Prostate gland (tissue), 2 donors: ENCODE results near the gene ZNF784. TPM values are rescaled to one million over a fixed set of nuclear protein-coding genes. Genes with fewer than 3 reads are reported as not detected.

ENCODE experiments used
- DNase-seq: peaks from one replicate; pipeline ENCODE4 v3.0.0-alpha.2; 2019; ENCODE audit warnings: low spot score
- H3K27ac ChIP-seq, 2 donors: fragments of 200-600 bp; sonication (generic); 2 replicates each; pipeline ENCODE4 v1.5.1; 2017 to 2019
- H3K27me3 ChIP-seq: fragments of 200-600 bp; sonication (generic); replicated peaks from 2 replicates; pipeline ENCODE4 v1.5.1; 2019; ENCODE audit not compliant: insufficient read depth
- H3K36me3 ChIP-seq, 2 donors: fragments of 200-600 bp; sonication (generic); 1 replicate in 1 of 2; 2 replicates in 1 of 2; pipeline versions ENCODE4 v1.5.1 to v1.8.1; 2017 to 2019
- H3K4me1 ChIP-seq: fragments of 200-600 bp; sonication (generic); replicated peaks from 2 replicates; pipeline ENCODE4 v1.5.1; 2019
- H3K4me3 ChIP-seq, 2 donors: fragments of 200-600 bp; sonication (generic); 2 replicates each; pipeline ENCODE4 v1.5.1; 2017 to 2019
- H3K9me3 ChIP-seq: fragments of 200-600 bp; sonication (generic); 2 replicates; pipeline ENCODE4 v1.5.1; 2017
- CTCF ChIP-seq, 4 experiments: fragments of 200-600 bp in 2 of 4; fragments of 450-650 bp in 2 of 4; sonication (generic) in 2 of 4; IDR thresholded peaks; 1 replicate in 3 of 4; 2 replicates in 1 of 4; pipeline ENCODE4 v1.5.1; 2016 to 2019; ENCODE audit warnings: antibody characterized with exemption in 4 of 4, mild to moderate bottlenecking in 2 of 4, moderate library complexity in 2 of 4
- POLR2A ChIP-seq: fragments of 450-650 bp; IDR thresholded peaks from one replicate; pipeline ENCODE4 v1.6.1; 2016; ENCODE audit warnings: antibody characterized with exemption, mild to moderate bottlenecking
- POLR2AphosphoS5 ChIP-seq: sonication (generic); formaldehyde crosslinking; IDR thresholded peaks from one replicate; pipeline ENCODE4 v1.6.1; 2017; ENCODE audit warnings: antibody characterized with exemption
- WGBS: methylation state at CpG from one replicate; pipeline ENCODE4 v1.1.5; 2018; 5-methylcytosine and 5-hydroxymethylcytosine counted together
- intact Hi-C: fragments of 100-400 bp; cut with DNase I; formaldehyde crosslinking; loops from one replicate; pipeline ENCODE4 v1.14.2; 2022
- total RNA-seq, 2 donors: library from RNA; depleted of rRNA; stranded (reverse); fragments of >200 nt; gene quantifications; one replicate each; pipeline ENCODE4 v1.1.0, GENCODE V29; 2016

ZNF784 gene
- total RNA-seq, 2 donors from 2014 or later, result 8.9 to 17.2 TPM

GRCh38 chr19:55646889-55647731, 22.7 kb upstream of the ZNF784 start:
- TF ChIP-seq POLR2AphosphoS5 (no peak), POLR2A (no peak), CTCF (IDR thresholded peaks at IDR 0.05) (no peak)
- intact Hi-C loops, result no loop called here
- H3K9me3 ChIP-seq, result no peaks in the 10 kb centered on the region
- peaks cover 29% of the 10 kb centered on the region for H3K4me1 ChIP-seq
- no peak for DNase-seq
- WGBS, result 40% methylated on average over 14 of the region's 14 CpGs
- peak overlapping the region; percentile 81 to 85 for H3K27ac ChIP-seq
- no peaks in the 10 kb centered on the region for H3K27me3 ChIP-seq
- H3K4me3 ChIP-seq, result peak overlapping the region; percentile 74 to 86
- no peaks in the 10 kb centered on the region for H3K36me3 ChIP-seq

GRCh38 chr19:55645512-55645881, 21.1 kb upstream of the ZNF784 start:
- Histone ChIP-seq H3K27me3 (no peaks in the 10 kb centered on the region), H3K4me1 (peaks cover 30% of the 10 kb centered on the region), H3K4me3 (no peak overlapping the region), H3K27ac (no peak overlapping the region), H3K9me3 (no peaks in the 10 kb centered on the region), H3K36me3 (no peaks in the 10 kb centered on the region)
- intact Hi-C loops, result no loop called here
- WGBS, result 49% methylated on average over 5 of the region's 5 CpGs
- DNase-seq, result no peak
- TF ChIP-seq CTCF (IDR thresholded peaks at IDR 0.05), result no peak
- no peak for TF ChIP-seq POLR2AphosphoS5
- no peak for TF ChIP-seq POLR2A

DNA sequence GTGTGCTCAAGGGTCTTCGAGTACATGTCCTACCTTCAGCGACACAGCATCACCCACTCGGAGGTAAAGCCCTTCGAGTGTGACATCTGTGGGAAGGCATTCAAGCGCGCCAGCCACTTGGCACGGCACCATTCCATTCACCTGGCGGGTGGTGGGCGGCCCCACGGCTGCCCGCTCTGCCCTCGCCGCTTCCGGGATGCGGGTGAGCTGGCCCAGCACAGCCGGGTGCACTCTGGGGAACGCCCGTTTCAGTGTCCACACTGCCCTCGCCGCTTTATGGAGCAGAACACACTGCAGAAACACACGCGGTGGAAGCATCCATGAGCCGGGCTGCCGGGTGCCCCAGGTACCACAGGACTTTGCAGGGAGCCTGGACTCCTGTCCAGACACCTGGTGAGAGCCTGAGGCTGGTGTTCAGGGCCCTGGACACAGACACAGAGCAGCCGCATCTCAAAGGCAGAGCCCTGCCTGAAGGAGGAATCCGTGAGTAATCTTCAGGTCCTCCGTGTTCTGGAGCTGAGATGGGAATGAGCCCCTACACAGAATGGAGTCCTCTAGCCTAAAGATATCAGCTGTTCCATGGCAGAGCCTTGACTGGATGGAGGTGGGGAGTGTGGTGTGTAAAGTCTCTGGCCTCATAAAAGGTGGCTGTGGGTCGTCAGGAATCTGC, 20.6 kb upstream of the ZNF784 start:
- peaks cover 35% of the 10 kb centered on the region for H3K4me1 ChIP-seq
- WGBS, result 79% methylated on average over 28 of the region's 28 CpGs
- no peak overlapping the region for H3K4me3 ChIP-seq

GRCh38 chr19:55644191-55644833, 19.9 kb upstream of the ZNF784 start:
- H3K9me3 ChIP-seq, result no peaks in the 10 kb centered on the region

More for the DNA sequence above, 20.6 kb upstream of the ZNF784 start:
- no peaks in the 10 kb centered on the region for H3K9me3 ChIP-seq
- no peak overlapping the region for H3K27ac ChIP-seq
- no peaks in the 10 kb centered on the region for H3K27me3 ChIP-seq
- TF ChIP-seq POLR2A (no peak), POLR2AphosphoS5 (no peak), CTCF (IDR thresholded peaks at IDR 0.05) (no peak)
- no peak for DNase-seq
- intact Hi-C loops, result no loop called here
- no peaks in the 10 kb centered on the region for H3K36me3 ChIP-seq

More at GRCh38 chr19:55644191-55644833, 19.9 kb upstream of the ZNF784 start:
- WGBS, result 39% methylated on average over 12 of the region's 12 CpGs
- Histone ChIP-seq H3K4me3 (peak overlapping the region; percentile 85 to 91), H3K36me3 (no peaks in the 10 kb centered on the region), H3K4me1 (peaks cover 38% of the 10 kb centered on the region), H3K27ac (peak overlapping the region; percentile 93 to 95), H3K27me3 (no peaks in the 10 kb centered on the region)
- intact Hi-C loops, result no loop called here
- no peak for DNase-seq
- TF ChIP-seq POLR2AphosphoS5 (no peak), CTCF (IDR thresholded peaks at IDR 0.05) (no peak), POLR2A (no peak)
